HL-60/S4 treated with phorbol 12-myristate 13-acetate at 8.2 ng/mL for 4 days and 3 days (cell line): ENCODE measurements around the gene LAMTOR4.

Experiments used
- in situ Hi-C: fragments of 300-500 bp; cut with MboI; formaldehyde crosslinking; loops from 2 replicates; pipeline ENCODE4 v1.15.0; 2022; ENCODE audit warnings: low sequenced_read_pairs

The LAMTOR4 gene

GRCh38 chr7:100148559-100149328, at the start of gene LAMTOR4:
Gene LAMTOR4 (plus strand): TSS chr7:100148918. CDS start chr7:100148973, 55 bp downstream.
- in situ Hi-C loops, result no loop called here

GRCh38 chr7:100099452-100099851, 49.3 kb upstream of the LAMTOR4 start:
- in situ Hi-C loops, result no loop called here

GRCh38 chr7:100100420-100101015, 48.2 kb upstream of the LAMTOR4 start:
- in situ Hi-C loops, result no loop called here

GRCh38 chr7:100101016-100101862, 47.5 kb upstream of the LAMTOR4 start, which contains the start of the genes AP4M1 and MCM7:
Gene AP4M1 (plus strand): TSS chr7:100101643. CDS start chr7:100101715, 72 bp downstream.
Gene MCM7 (minus strand): TSS chr7:100101397. CDS start chr7:100101294, 103 bp downstream.
- in situ Hi-C loops, result no loop called here

- in situ Hi-C loops, result no loop called here
These were observed 45.5 kb upstream of the LAMTOR4 start for GRCh38 chr7:100102950-100103840.

- in situ Hi-C loops, result no loop called here
These were observed 43.2 kb upstream of the LAMTOR4 start for GRCh38 chr7:100105534-100105933.

- in situ Hi-C loops, result no loop called here
These were observed 42.1 kb upstream of the LAMTOR4 start for GRCh38 chr7:100106633-100107032.

GRCh38 chr7:100107125-100107737, 41.5 kb upstream of the LAMTOR4 start:
- in situ Hi-C loops, result no loop called here

GRCh38 chr7:100107890-100108289, 40.8 kb upstream of the LAMTOR4 start:
- in situ Hi-C loops, result no loop called here

GRCh38 chr7:100109521-100110163, 39.1 kb upstream of the LAMTOR4 start:
- in situ Hi-C loops, result no loop called here

GRCh38 chr7:100111156-100111555, 37.6 kb upstream of the LAMTOR4 start:
- in situ Hi-C loops, result no loop called here

- in situ Hi-C loops, result no loop called here
These were observed 36.8 kb upstream of the LAMTOR4 start for GRCh38 chr7:100111914-100112313.

- in situ Hi-C loops, result no loop called here
These were observed 33.7 kb upstream of the LAMTOR4 start for GRCh38 chr7:100115026-100115425.

GRCh38 chr7:100118388-100119071, 30.2 kb upstream of the LAMTOR4 start:
- in situ Hi-C loops, result no loop called here

- in situ Hi-C loops, result no loop called here
These were observed 29.4 kb upstream of the LAMTOR4 start, which contains the start of the genes CNPY4 and TAF6 for GRCh38 chr7:100119072-100119969. Gene CNPY4 (plus strand): TSS chr7:100119634. CDS start chr7:100119745, 111 bp downstream. Gene TAF6 (minus strand): TSS chr7:100119358. CDS start chr7:100114209, 5,149 bp downstream.

- in situ Hi-C loops, result no loop called here
These were observed 28.6 kb upstream of the LAMTOR4 start for GRCh38 chr7:100119970-100120732.

- in situ Hi-C loops, result no loop called here
These were observed 28.0 kb upstream of the LAMTOR4 start for GRCh38 chr7:100120733-100121036.
